Measurements from ENCODE around the gene SIGLEC5. TPM values are rescaled to one million over a fixed set of nuclear protein-coding genes. Genes with fewer than 3 reads are reported as not detected.

The SIGLEC5 gene
- total and polyA plus RNA-seq, 2 donors (not counting 3 experiments of a cell fraction or from before 2014, with no cell fraction given), result not detected

DNA sequence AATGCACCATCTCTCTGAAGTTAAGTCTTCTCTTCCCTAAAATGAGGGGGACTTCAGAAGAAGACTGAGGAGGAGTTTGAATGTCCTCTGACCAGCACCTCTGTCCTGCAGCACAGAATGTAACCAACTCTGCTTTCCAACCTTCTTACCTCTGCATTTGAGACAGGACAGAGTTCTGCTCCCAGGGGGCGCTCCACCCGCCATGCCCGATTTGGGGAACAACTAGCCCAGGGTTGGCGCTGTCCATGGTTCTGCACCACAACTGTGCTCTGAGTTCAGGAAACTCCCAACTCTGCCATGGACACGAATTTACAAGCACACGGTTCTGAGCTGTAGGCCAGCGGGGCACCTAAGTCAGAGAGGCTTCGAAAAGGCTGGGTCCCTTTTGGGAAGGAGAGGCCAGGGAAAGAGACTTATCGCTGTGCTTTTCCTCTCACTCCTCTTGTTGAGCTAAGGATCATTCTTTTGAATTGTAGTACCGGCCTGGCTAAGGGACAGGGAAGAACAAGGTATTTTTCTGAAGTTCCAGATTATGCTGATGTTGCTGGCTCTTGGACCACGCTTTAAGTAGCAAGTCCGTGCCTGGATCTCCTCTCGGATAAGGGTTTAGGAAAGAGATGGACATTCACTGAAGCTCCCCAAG lies 22.2 kb downstream of the SIGLEC5 start:
- FAIRE-seq (peak; percentile 83), DNase-seq (ENCODE audit: low read depth, low spot score) (peak; percentile 60)
- no peaks in the 10 kb centered on the region for H4K20me1 ChIP-seq (replicated peaks; ENCODE audit: control insufficient read depth, extremely low read depth, insufficient read depth, low read length)
- H3K36me3 ChIP-seq (ENCODE audit: control insufficient read depth in 2 of 2, extremely low read depth in 1 of 2, insufficient read depth in 2 of 2, low read length in 2 of 2), result no peaks in the 10 kb centered on the region
- H3K4me3 ChIP-seq (replicated peaks in 1 of 3; ENCODE audit: insufficient read depth in 1 of 3, low read depth in 1 of 3, low read length in 3 of 3), result no peak overlapping the region
- H3K27ac ChIP-seq (ENCODE audit: insufficient read depth, low read depth, low read length), result no peak overlapping the region
- ChIA-PET CTCF (interaction anchor here (0.6 to 1.9 kb wide), 15 partner anchors 8 to 187 kb away, joined by 3 to 20 read pairs (median 4); partner anchors contain the start of gene ZNF175), POLR2A (no interaction called here)
- intact Hi-C loops (cut with micrococcal nuclease) (loop anchor here (1.0 to 5.0 kb wide), 3 partner anchors 49 to 170 kb away; no protein-coding TSS in a partner anchor), dilution Hi-C loops (cut with MboI; ENCODE audit: extremely low pct_ligation_motif_present, low sequenced_read_pairs) (no loop called here)
- H3K9me1 ChIP-seq (replicated peaks; ENCODE audit: control insufficient read depth, extremely low read depth, insufficient read depth, low read length), result no peaks in the 10 kb centered on the region
- H3K4me1 ChIP-seq (ENCODE audit: control insufficient read depth, extremely low read depth, insufficient read depth, low read length), result no peaks in the 10 kb centered on the region
- TF ChIP-seq, protein P1, sequence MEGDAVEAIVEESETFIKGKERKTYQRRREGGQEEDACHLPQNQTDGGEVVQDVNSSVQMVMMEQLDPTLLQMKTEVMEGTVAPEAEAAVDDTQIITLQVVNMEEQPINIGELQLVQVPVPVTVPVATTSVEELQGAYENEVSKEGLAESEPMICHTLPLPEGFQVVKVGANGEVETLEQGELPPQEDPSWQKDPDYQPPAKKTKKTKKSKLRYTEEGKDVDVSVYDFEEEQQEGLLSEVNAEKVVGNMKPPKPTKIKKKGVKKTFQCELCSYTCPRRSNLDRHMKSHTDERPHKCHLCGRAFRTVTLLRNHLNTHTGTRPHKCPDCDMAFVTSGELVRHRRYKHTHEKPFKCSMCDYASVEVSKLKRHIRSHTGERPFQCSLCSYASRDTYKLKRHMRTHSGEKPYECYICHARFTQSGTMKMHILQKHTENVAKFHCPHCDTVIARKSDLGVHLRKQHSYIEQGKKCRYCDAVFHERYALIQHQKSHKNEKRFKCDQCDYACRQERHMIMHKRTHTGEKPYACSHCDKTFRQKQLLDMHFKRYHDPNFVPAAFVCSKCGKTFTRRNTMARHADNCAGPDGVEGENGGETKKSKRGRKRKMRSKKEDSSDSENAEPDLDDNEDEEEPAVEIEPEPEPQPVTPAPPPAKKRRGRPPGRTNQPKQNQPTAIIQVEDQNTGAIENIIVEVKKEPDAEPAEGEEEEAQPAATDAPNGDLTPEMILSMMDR (IDR thresholded peaks at IDR 0.05; ENCODE audit: extremely low read depth in 1 of 2, insufficient read depth in 1 of 2, low read depth in 1 of 2, low read length in 2 of 2), result peak; percentile 82
- TF ChIP-seq EZH2 (IDR thresholded peaks at IDR 0.05; ENCODE audit: borderline replicate concordance, low read depth, low read length, severe bottlenecking), result no peak
- H3K9ac ChIP-seq (replicated peaks; ENCODE audit: extremely low read depth, insufficient read depth, low read length), result no peak overlapping the region
- no peak overlapping the region for H2AFZ ChIP-seq (ENCODE audit: low read depth, low read length)
- H3K79me2 ChIP-seq (ENCODE audit: control insufficient read depth, insufficient read depth, low read length), result no peaks in the 10 kb centered on the region
- BruUV-seq (replicated peaks), result no TSS peak
- H3K9me3 ChIP-seq (replicated peaks; ENCODE audit: control insufficient read depth, insufficient read depth, low read length), result no peaks in the 10 kb centered on the region
- no peak overlapping the region for H3K4me2 ChIP-seq (ENCODE audit: insufficient read depth, low read length)
- peaks cover 0 to 1% of the 10 kb centered on the region in 2 experiments for H3K27me3 ChIP-seq (ENCODE audit: control insufficient read depth in 2 of 2, insufficient read depth in 2 of 2, low read length in 2 of 2)

- no peak overlapping the region for H2AFZ ChIP-seq (ENCODE audit: low read depth, low read length)
- ChIA-PET POLR2A (no interaction called here), CTCF (interaction anchor here (0.5 to 1.5 kb wide), 3 partner anchors 9 to 62 kb away, joined by 3 to 4 read pairs (median 3); no protein-coding TSS in a partner anchor)
- dilution Hi-C loops (cut with MboI; ENCODE audit: extremely low pct_ligation_motif_present, low sequenced_read_pairs) (no loop called here), intact Hi-C loops (cut with micrococcal nuclease) (loop anchor here (5.0 kb wide), 1 partner anchor 50 kb away; no protein-coding TSS in a partner anchor)
- no TSS peak for BruUV-seq (replicated peaks)
- H3K79me2 ChIP-seq (ENCODE audit: control insufficient read depth, insufficient read depth, low read length), result no peaks in the 10 kb centered on the region
- no peak overlapping the region for H3K4me2 ChIP-seq (ENCODE audit: insufficient read depth, low read length)
- H3K9me1 ChIP-seq (replicated peaks; ENCODE audit: control insufficient read depth, extremely low read depth, insufficient read depth, low read length), result no peaks in the 10 kb centered on the region
- no peak overlapping the region for H3K27ac ChIP-seq (ENCODE audit: insufficient read depth, low read depth, low read length)
- peaks cover 0 to 1% of the 10 kb centered on the region in 2 experiments for H3K27me3 ChIP-seq (ENCODE audit: control insufficient read depth in 2 of 2, insufficient read depth in 2 of 2, low read length in 2 of 2)
- no peaks in the 10 kb centered on the region for H3K4me1 ChIP-seq (ENCODE audit: control insufficient read depth, extremely low read depth, insufficient read depth, low read length)
- no peak for FAIRE-seq
- H3K36me3 ChIP-seq (ENCODE audit: control insufficient read depth in 2 of 2, extremely low read depth in 1 of 2, insufficient read depth in 2 of 2, low read length in 2 of 2), result no peaks in the 10 kb centered on the region
- no peak overlapping the region for H3K4me3 ChIP-seq (replicated peaks in 1 of 3; ENCODE audit: insufficient read depth in 1 of 3, low read depth in 1 of 3, low read length in 3 of 3)
- no peak for TF ChIP-seq EZH2 (IDR thresholded peaks at IDR 0.05; ENCODE audit: borderline replicate concordance, low read depth, low read length, severe bottlenecking)
- TF ChIP-seq GATA2 (IDR thresholded peaks at IDR 0.05; ENCODE audit: insufficient read depth, insufficient read length, low read depth, low read length), result no peak
- no peak for TF ChIP-seq JUN (IDR thresholded peaks at IDR 0.05; ENCODE audit: borderline replicate concordance, insufficient read depth, insufficient read length, low read depth)
- TF ChIP-seq POLR2AphosphoS5 (IDR thresholded peaks at IDR 0.05; ENCODE audit: insufficient read depth, low read depth, low read length), result no peak
- no peaks in the 10 kb centered on the region for H3K9me3 ChIP-seq (replicated peaks; ENCODE audit: control insufficient read depth, insufficient read depth, low read length)
- no peak for DNase-seq (ENCODE audit: low read depth, low spot score)
- H4K20me1 ChIP-seq (replicated peaks; ENCODE audit: control insufficient read depth, extremely low read depth, insufficient read depth, low read length), result no peaks in the 10 kb centered on the region
- H3K9ac ChIP-seq (replicated peaks; ENCODE audit: extremely low read depth, insufficient read depth, low read length), result no peak overlapping the region
Observed at GRCh38 chr19:51607077-51607476, 23.1 kb downstream of the SIGLEC5 start.
